Upper lobe of left lung (tissue), 4 donors: Measurements from ENCODE around the gene FGF2.
"Not testable (repeated sequence)": the region's sequence is repeated elsewhere in the genome, so short reads cannot be mapped to it uniquely, and the experiment has no call there.

Experiments used
- EP300 ChIP-seq, 4 donors: sonication (generic); formaldehyde crosslinking; IDR thresholded peaks; one replicate each; pipeline ENCODE4 v1.5.1; 2017; ENCODE audit warnings: antibody characterized with exemption in 4 of 4, control low read depth in 2 of 4
- POLR2AphosphoS5 ChIP-seq, 2 donors: sonication (generic); formaldehyde crosslinking; IDR thresholded peaks; one replicate each; pipeline ENCODE4 v1.5.1; 2017; ENCODE audit warnings: antibody characterized with exemption in 2 of 2
- TF ChIP-seq, protein P1 (sequence below), 6 experiments: fragments of 450-650 bp in 4 of 6; fragments of 200-600 bp in 2 of 6; sonication (generic) in 2 of 6; IDR thresholded peaks; one replicate each; pipeline ENCODE4 v1.5.1; 2016 to 2019; ENCODE audit warnings: antibody characterized with exemption in 6 of 6

DNA sequence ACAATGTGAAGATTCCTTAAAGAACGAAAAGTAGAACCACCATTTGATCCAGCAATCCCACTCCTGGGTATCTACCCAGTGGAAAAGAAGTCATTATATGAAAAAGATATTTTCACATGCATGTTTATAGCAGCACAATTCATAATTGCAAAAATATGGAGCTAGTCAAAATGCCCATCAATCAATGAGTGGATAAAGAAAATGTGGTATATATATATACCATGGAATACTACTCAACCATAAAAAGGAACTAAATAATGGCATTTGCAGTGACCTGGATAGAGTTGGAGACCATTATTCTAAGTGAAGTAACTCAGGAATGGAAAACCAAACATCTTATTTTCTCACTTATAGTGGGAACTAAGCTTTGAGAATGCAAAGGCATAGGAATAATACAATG, 39.7 kb upstream of the FGF2 start:
- TF ChIP-seq, protein P1, sequence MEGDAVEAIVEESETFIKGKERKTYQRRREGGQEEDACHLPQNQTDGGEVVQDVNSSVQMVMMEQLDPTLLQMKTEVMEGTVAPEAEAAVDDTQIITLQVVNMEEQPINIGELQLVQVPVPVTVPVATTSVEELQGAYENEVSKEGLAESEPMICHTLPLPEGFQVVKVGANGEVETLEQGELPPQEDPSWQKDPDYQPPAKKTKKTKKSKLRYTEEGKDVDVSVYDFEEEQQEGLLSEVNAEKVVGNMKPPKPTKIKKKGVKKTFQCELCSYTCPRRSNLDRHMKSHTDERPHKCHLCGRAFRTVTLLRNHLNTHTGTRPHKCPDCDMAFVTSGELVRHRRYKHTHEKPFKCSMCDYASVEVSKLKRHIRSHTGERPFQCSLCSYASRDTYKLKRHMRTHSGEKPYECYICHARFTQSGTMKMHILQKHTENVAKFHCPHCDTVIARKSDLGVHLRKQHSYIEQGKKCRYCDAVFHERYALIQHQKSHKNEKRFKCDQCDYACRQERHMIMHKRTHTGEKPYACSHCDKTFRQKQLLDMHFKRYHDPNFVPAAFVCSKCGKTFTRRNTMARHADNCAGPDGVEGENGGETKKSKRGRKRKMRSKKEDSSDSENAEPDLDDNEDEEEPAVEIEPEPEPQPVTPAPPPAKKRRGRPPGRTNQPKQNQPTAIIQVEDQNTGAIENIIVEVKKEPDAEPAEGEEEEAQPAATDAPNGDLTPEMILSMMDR (IDR thresholded peaks at IDR 0.05), result not testable (repeated sequence)
- TF ChIP-seq EP300, POLR2AphosphoS5 (IDR thresholded peaks at IDR 0.05): not testable (repeated sequence)
